AG10803 (cell line): ENCODE results near the gene GADL1.

Experiments
- DNase-seq: peaks from one replicate; pipeline ENCODE4 v3.0.0; 2010; ENCODE audit warnings: low read depth
- H3K4me3 ChIP-seq: 2 replicates; pipeline ENCODE4 v1.5.1; 2011; ENCODE audit warnings: mild to moderate bottlenecking, low read length, control low read depth
- TF ChIP-seq, protein P1 (sequence below): conservative IDR thresholded peaks from 2 replicates; pipeline ENCODE4 v1.5.1; 2011; ENCODE audit warnings: mild to moderate bottlenecking, low read length, control low read depth, inconsistent platforms

GADL1 gene

DNA sequence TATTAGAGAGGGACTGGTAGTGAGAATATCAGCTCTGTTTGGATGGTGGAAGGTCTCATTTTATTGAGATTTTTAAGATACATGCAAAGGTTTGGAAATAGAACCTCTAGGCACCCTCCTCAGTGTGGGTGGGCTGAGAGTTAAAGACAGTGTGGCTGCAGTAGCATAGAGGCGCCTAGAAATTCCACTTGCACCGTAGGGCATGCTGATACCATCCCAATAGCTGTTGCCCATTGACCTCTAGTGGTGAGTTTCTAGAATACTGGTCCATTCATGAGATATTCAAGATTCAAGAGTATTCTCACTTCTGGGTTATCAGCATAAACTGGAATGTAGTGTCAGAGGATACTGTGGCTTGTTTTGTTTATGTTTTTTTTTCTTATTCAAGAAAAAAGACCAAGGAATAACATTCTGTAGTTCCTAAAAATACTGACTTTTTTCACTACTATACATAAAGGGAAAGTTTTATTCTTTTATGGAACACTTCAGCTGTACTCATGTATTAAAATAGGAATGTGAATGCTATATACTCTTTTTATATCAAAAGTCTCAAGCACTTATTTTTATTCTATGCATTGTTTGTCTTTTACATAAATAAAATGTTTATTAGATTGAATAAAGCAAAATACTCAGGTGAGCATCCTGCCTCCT, 200.9 kb downstream of the GADL1 start:
- peak; percentile 74 for DNase-seq
- TF ChIP-seq, protein P1, sequence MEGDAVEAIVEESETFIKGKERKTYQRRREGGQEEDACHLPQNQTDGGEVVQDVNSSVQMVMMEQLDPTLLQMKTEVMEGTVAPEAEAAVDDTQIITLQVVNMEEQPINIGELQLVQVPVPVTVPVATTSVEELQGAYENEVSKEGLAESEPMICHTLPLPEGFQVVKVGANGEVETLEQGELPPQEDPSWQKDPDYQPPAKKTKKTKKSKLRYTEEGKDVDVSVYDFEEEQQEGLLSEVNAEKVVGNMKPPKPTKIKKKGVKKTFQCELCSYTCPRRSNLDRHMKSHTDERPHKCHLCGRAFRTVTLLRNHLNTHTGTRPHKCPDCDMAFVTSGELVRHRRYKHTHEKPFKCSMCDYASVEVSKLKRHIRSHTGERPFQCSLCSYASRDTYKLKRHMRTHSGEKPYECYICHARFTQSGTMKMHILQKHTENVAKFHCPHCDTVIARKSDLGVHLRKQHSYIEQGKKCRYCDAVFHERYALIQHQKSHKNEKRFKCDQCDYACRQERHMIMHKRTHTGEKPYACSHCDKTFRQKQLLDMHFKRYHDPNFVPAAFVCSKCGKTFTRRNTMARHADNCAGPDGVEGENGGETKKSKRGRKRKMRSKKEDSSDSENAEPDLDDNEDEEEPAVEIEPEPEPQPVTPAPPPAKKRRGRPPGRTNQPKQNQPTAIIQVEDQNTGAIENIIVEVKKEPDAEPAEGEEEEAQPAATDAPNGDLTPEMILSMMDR: peak; percentile 94
- no peak overlapping the region for H3K4me3 ChIP-seq

DNA sequence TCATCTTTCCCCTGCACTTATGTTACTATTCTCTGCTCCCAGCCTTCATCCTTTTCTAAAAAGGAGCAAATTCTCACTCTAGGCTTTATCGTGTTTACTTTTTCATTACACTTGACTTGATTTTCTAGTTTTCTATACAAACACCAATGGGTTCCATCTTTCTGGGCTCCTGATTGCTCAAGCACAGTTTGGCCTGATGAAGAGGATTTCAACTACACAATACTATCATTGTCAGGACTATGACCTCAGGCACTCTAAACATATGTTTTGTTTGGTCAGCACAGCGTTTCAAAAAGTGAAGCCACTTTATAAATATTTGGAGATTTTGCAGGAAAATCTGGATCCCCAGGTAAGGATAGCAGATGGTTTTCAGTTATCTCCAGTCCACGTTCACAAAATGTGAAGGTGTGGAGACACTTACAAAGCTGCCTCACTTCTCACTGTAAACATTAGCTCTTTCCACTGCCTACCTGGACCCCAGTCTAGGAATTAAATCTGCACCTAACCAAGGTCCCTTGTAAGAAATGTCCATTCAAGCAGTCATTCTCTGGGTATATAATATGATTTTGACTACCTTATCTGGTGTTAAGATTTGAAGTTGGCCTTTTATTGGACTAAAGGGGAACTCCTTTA, 201.8 kb downstream of the GADL1 start:
- TF ChIP-seq, protein P1: no peak
- H3K4me3 ChIP-seq: no peak overlapping the region
- DNase-seq: no peak

DNA sequence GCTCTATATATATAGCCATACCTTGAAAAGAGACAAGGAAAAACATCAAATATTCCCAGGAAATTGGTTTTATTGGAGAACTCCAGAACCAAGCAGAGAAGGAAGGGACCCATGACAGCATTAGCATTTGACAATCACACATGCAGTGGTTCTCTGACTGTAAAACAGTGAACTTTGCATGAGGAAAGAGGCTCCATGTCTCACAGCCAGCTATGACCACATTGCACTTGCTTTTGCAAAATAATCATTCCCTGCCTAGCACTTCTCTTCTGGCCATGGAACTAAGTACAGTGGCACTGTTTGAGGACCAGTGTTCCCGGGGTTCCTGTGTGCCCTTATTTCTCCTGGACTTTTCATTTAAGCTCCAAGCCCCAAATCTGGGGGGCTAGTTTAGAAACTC, 202.5 kb downstream of the GADL1 start:
- DNase-seq: peak; percentile 25

DNA sequence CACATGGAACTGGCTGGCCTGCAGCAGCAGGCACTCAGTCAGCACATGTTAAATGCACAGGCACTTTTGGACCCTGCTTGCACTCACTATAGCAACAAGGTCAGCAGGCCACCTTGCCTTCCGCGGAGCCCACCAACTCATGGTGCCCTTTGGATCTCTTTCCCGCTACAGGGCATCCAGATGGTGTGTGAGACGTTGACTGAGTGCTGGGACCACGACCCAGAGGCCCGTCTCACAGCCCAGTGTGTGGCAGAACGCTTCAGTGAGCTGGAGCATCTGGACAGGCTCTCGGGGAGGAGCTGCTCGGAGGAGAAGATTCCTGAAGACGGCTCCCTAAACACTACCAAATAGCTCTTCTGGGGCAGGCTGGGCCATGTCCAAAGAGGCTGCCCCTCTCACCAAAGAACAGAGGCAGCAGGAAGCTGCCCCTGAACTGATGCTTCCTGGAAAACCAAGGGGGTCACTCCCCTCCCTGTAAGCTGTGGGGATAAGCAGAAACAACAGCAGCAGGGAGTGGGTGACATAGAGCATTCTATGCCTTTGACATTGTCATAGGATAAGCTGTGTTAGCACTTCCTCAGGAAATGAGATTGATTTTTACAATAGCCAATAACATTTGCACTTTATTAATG, 203.1 kb downstream of the GADL1 start:
- DNase-seq: no peak
- H3K4me3 ChIP-seq: no peak overlapping the region

More for the DNA sequence above, 202.5 kb downstream of the GADL1 start:
- TF ChIP-seq, protein P1: no peak
- no peak overlapping the region for H3K4me3 ChIP-seq

DNA sequence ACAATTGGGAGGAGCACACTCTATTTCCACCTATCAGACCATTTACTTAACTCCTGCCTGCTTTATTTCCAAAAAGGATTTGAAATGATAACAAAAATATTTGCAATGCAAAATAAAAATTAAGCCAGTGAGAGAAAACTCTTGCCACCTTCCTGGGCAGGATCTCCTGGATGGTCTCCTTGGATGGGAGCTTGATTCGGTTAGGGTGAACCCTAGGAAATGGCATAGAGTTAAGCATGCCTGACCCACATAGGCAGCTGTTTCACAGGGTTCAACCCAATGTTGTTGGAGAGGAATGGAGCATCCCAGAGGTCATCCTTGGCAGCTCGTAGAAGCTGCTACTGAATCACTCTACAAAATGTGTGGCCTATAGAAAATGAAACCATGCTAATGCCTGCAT, 204.3 kb downstream of the GADL1 start:
- no peak overlapping the region for H3K4me3 ChIP-seq
- DNase-seq: no peak
- TF ChIP-seq, protein P1: no peak

More for the DNA sequence above, 203.1 kb downstream of the GADL1 start:
- TF ChIP-seq, protein P1: no peak

DNA sequence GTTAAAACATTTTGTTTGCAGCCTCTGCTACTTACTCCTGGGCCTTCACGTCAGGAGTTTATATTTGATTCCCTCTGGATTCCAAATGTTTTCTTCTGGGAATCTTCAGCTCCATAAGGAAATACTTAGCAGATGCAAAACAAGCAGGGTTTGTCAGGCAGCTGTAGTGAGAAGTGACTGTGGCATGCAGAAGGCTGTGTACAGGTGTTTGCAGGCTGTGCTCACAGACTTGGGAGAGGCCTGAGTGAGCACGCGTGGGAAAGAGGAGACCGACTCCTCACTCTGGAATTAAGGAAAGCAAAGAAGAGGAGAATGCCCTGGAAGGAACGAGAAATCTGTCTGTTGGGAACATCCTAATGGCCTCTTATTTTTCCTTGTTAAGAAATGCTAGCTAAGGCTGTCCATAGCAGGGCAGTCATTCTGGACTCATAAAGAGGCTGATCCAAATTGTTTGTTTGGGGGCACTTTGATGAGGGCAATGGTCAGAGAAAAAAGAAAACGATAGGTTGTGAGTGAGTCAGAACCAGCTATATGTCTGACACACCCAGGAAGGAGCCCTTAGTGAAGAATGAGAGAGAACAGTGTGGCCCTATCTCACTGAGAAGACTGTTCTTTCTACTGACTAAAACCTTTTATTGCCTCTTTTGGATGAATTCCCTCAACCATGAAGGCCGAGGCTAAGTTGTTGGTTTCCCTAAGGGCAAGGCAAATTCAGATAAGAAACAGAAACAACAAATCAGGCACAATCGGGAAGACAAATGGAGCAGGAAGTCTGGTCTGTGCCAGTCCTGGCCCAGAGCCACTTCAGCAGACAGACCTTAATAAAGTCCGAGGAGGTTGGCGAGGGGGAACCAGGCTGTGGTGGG, 205.5 kb downstream of the GADL1 start:
- no peak overlapping the region for H3K4me3 ChIP-seq
- TF ChIP-seq, protein P1: no peak
- DNase-seq: peak; percentile 82
